SK-N-SH treated with all-trans-retinoic acid at 6 μM for 48 hours (cell line): Measurements from ENCODE around the gene SLC49A4.

Experiments used
- ARNTL ChIP-seq: fragments of 450-650 bp; formaldehyde crosslinking; IDR thresholded peaks from 2 replicates; pipeline ENCODE4 v1.5.0; 2020; ENCODE audit warnings: low read depth, mild to moderate bottlenecking, moderate library complexity, borderline replicate concordance
- BACH2 ChIP-seq: fragments of 250-450 bp; sonication (Bioruptor Pico); IDR thresholded peaks from 2 replicates; pipeline ENCODE4 v1.9.0; 2021; ENCODE audit warnings: mild to moderate bottlenecking, borderline replicate concordance
- CSDC2 ChIP-seq: fragments of 250-450 bp; sonication (Bioruptor Pico); IDR thresholded peaks from 2 replicates; pipeline ENCODE4 v1.5.0; 2020; ENCODE audit warnings: mild to moderate bottlenecking, moderate library complexity
- ESRRG ChIP-seq: fragments of 250-450 bp; sonication (Bioruptor Pico); IDR thresholded peaks from 2 replicates; pipeline ENCODE4 v1.6.1; 2021; ENCODE audit warnings: mild to moderate bottlenecking
- ISL1 ChIP-seq: fragments of 250-450 bp; sonication (Bioruptor Pico); IDR thresholded peaks from 2 replicates; pipeline ENCODE4 v2.1.2; 2022; ENCODE audit warnings: mild to moderate bottlenecking, moderate library complexity
- OSR1 ChIP-seq: fragments of 250-450 bp; sonication (Bioruptor Pico); IDR thresholded peaks from 2 replicates; pipeline ENCODE4 v1.8.0; 2022; ENCODE audit warnings: moderate library complexity, mild to moderate bottlenecking, inconsistent platforms
- RARB ChIP-seq: fragments of 250-450 bp; sonication (Bioruptor Pico); IDR thresholded peaks from 2 replicates; pipeline ENCODE4 v1.8.0; 2021; ENCODE audit warnings: mild to moderate bottlenecking, moderate library complexity
- TOX ChIP-seq: fragments of 250-450 bp; sonication (Bioruptor Pico); IDR thresholded peaks from 2 replicates; pipeline ENCODE4 v1.8.0; 2021; ENCODE audit warnings: mild to moderate bottlenecking, moderate library complexity, borderline replicate concordance
- ZFP30 ChIP-seq: fragments of 450-650 bp; formaldehyde crosslinking; IDR thresholded peaks from 2 replicates; pipeline ENCODE4 v1.5.0; 2022; ENCODE audit warnings: mild to moderate bottlenecking, moderate library complexity
- ZNF70 ChIP-seq: fragments of 450-650 bp; formaldehyde crosslinking; IDR thresholded peaks from 2 replicates; pipeline ENCODE4 v1.5.0; 2020; ENCODE audit warnings: mild to moderate bottlenecking, moderate library complexity
- TF ChIP-seq, protein P1 (sequence below): fragments of 250-450 bp; sonication (Bioruptor Pico); IDR thresholded peaks from 2 replicates; pipeline ENCODE4 v1.5.1; 2020; ENCODE audit warnings: low read depth, mild to moderate bottlenecking, moderate library complexity
- TF ChIP-seq, protein P2 (sequence below): fragments of 250-450 bp; sonication (Bioruptor Pico); IDR thresholded peaks from 2 replicates; pipeline ENCODE4 v1.8.0; 2021; ENCODE audit warnings: low read depth, mild to moderate bottlenecking, moderate library complexity, borderline replicate concordance
- TF ChIP-seq, protein P3 (sequence below): fragments of 250-450 bp; sonication (Bioruptor Pico); IDR thresholded peaks from 2 replicates; pipeline ENCODE4 v1.8.0; 2020; ENCODE audit warnings: mild to moderate bottlenecking, moderate library complexity, borderline replicate concordance

DNA sequence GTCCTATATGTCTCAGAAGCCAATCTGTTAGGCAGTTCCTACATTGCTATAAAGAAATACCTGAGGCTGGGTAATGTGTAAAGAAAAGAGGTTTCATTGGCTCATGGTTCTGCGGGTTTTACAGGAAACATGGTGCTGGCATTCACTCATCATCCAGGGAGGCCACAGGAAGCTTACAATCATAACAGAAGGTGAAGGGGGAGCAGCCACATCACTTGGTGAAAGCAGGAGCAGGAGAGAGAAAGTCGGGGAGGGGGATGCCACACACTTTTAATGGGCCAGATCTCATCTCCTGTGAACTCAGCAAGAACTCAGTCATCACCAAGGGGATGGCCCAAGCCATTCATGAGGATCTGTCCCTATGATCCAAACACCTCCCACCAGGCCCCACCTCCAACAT lies 9.1 kb downstream of the SLC49A4 start:
- TF ChIP-seq, protein P1, sequence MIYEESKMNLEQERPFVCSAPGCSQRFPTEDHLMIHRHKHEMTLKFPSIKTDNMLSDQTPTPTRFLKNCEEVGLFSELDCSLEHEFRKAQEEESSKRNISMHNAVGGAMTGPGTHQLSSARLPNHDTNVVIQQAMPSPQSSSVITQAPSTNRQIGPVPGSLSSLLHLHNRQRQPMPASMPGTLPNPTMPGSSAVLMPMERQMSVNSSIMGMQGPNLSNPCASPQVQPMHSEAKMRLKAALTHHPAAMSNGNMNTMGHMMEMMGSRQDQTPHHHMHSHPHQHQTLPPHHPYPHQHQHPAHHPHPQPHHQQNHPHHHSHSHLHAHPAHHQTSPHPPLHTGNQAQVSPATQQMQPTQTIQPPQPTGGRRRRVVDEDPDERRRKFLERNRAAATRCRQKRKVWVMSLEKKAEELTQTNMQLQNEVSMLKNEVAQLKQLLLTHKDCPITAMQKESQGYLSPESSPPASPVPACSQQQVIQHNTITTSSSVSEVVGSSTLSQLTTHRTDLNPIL = no peak
- TF ChIP-seq ZNF70 (CRISPR knock-in tag) = no peak
- TF ChIP-seq, protein P2, sequence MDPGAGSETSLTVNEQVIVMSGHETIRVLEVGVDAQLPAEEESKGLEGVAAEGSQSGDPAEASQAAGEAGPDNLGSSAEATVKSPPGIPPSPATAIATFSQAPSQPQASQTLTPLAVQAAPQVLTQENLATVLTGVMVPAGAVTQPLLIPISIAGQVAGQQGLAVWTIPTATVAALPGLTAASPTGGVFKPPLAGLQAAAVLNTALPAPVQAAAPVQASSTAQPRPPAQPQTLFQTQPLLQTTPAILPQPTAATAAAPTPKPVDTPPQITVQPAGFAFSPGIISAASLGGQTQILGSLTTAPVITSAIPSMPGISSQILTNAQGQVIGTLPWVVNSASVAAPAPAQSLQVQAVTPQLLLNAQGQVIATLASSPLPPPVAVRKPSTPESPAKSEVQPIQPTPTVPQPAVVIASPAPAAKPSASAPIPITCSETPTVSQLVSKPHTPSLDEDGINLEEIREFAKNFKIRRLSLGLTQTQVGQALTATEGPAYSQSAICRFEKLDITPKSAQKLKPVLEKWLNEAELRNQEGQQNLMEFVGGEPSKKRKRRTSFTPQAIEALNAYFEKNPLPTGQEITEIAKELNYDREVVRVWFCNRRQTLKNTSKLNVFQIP (CRISPR knock-in tag) = no peak
- no peak for TF ChIP-seq ISL1 (CRISPR knock-in tag)
- no peak for TF ChIP-seq RARB (CRISPR knock-in tag)
- TF ChIP-seq ARNTL = no peak
- no peak for TF ChIP-seq ESRRG (CRISPR knock-in tag)
- TF ChIP-seq TOX (CRISPR knock-in tag) = no peak
- no peak for TF ChIP-seq ZFP30 (CRISPR knock-in tag)
- TF ChIP-seq CSDC2 (CRISPR knock-in tag) = no peak
- TF ChIP-seq, protein P3, sequence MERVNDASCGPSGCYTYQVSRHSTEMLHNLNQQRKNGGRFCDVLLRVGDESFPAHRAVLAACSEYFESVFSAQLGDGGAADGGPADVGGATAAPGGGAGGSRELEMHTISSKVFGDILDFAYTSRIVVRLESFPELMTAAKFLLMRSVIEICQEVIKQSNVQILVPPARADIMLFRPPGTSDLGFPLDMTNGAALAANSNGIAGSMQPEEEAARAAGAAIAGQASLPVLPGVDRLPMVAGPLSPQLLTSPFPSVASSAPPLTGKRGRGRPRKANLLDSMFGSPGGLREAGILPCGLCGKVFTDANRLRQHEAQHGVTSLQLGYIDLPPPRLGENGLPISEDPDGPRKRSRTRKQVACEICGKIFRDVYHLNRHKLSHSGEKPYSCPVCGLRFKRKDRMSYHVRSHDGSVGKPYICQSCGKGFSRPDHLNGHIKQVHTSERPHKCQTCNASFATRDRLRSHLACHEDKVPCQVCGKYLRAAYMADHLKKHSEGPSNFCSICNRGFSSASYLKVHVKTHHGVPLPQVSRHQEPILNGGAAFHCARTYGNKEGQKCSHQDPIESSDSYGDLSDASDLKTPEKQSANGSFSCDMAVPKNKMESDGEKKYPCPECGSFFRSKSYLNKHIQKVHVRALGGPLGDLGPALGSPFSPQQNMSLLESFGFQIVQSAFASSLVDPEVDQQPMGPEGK (CRISPR knock-in tag) = no peak
- no peak for TF ChIP-seq OSR1
- no peak for TF ChIP-seq BACH2 (CRISPR knock-in tag)
